Suprapubic skin (tissue), 4 donors: ENCODE data around the gene ST3GAL3.

ENCODE experiments used
- CTCF ChIP-seq, 2 donors: fragments of 200-600 bp in 1 of 2; fragments of 450-650 bp in 1 of 2; sonication (generic) in 1 of 2; IDR thresholded peaks; one replicate each; pipeline ENCODE4 v1.5.1; 2016 to 2019; ENCODE audit warnings: antibody characterized with exemption in 2 of 2, mild to moderate bottlenecking in 1 of 2, moderate library complexity in 1 of 2
- POLR2A ChIP-seq, 2 donors: fragments of 450-650 bp; IDR thresholded peaks; one replicate each; pipeline ENCODE4 v1.6.1; 2017; ENCODE audit warnings: antibody characterized with exemption in 2 of 2, mild to moderate bottlenecking in 2 of 2, moderate library complexity in 2 of 2
- POLR2AphosphoS5 ChIP-seq, 3 donors: sonication (generic); formaldehyde crosslinking; IDR thresholded peaks; one replicate each; pipeline ENCODE4 v1.6.1; 2017; ENCODE audit warnings: antibody characterized with exemption in 3 of 3

GRCh38 chr1:43812579-43812978, 105.2 kb downstream of the ST3GAL3 start:
- no peak for TF ChIP-seq CTCF (IDR thresholded peaks at IDR 0.05)
- TF ChIP-seq POLR2AphosphoS5 (IDR thresholded peaks at IDR 0.05): no peak
- TF ChIP-seq POLR2A (IDR thresholded peaks at IDR 0.05): no peak
